Skeletal muscle tissue (tissue), 4 donors: ENCODE measurements around the gene RTP1. TPM values are rescaled to one million over a fixed set of nuclear protein-coding genes. Genes with fewer than 3 reads are reported as not detected.

Experiments
- H3K27ac ChIP-seq: one replicate; pipeline ENCODE4 v1.7.0; 2013; ENCODE audit warnings: mild to moderate bottlenecking, low read depth, low read length, inconsistent platforms
- H3K27me3 ChIP-seq, 3 donors: one replicate each; pipeline ENCODE4 v1.7.0; 2013; ENCODE audit warnings: low read length in 3 of 3; ENCODE audit not compliant: control insufficient read depth in 3 of 3, insufficient read depth in 3 of 3
- H3K36me3 ChIP-seq, 3 donors: one replicate each; pipeline ENCODE4 v1.7.0; 2013; ENCODE audit warnings: low read length in 3 of 3; ENCODE audit not compliant: control insufficient read depth in 3 of 3, insufficient read depth in 3 of 3
- H3K4me1 ChIP-seq, 3 donors: one replicate each; pipeline ENCODE4 v1.7.0; 2013; ENCODE audit warnings: low read length in 3 of 3, mild to moderate bottlenecking in 3 of 3; ENCODE audit not compliant: control insufficient read depth in 3 of 3, insufficient read depth in 3 of 3
- H3K4me3 ChIP-seq, 3 donors: one replicate each; pipeline ENCODE4 v1.7.0; 2013; ENCODE audit warnings: low read length in 3 of 3
- H3K9ac ChIP-seq, 3 donors: one replicate each; pipeline ENCODE4 v1.7.0; 2013; ENCODE audit warnings: low read length in 3 of 3, mild to moderate bottlenecking in 3 of 3, moderate library complexity in 2 of 3, low read depth in 1 of 3
- H3K9me3 ChIP-seq, 3 donors: one replicate each; pipeline ENCODE4 v1.7.0; 2013; ENCODE audit warnings: low read length in 3 of 3; ENCODE audit not compliant: control insufficient read depth in 3 of 3
- total RNA-seq: library from RNA; depleted of rRNA; stranded (reverse); fragments of >200 nt; gene quantifications from one replicate; pipeline ENCODE4 v1.2.3, GENCODE V29; 2014
- donor health status: Osteomylitis.

The RTP1 gene
- total RNA-seq, 1 donor from 2014 or later = not detected

- no peak overlapping the region for H3K4me3 ChIP-seq
- H3K36me3 ChIP-seq = no peaks in the 10 kb centered on the region
- H3K9ac ChIP-seq = no peak overlapping the region
- no peaks in the 10 kb centered on the region for H3K9me3 ChIP-seq
- H3K27me3 ChIP-seq = no peaks in the 10 kb centered on the region
- no peak overlapping the region for H3K27ac ChIP-seq
- H3K4me1 ChIP-seq = peaks cover 10 to 28% (median 28%) of the 10 kb centered on the region in 3 donors
Observed at GRCh38 chr3:187211532-187212195, 14.4 kb downstream of the RTP1 start.

GRCh38 chr3:187212196-187212545 lies 14.9 kb downstream of the RTP1 start:
- Histone ChIP-seq H3K36me3 (no peaks in the 10 kb centered on the region), H3K9me3 (no peaks in the 10 kb centered on the region), H3K9ac (no peak overlapping the region), H3K4me3 (no peak overlapping the region), H3K4me1 (peaks cover 10 to 28% (median 28%) of the 10 kb centered on the region in 3 donors), H3K27me3 (no peaks in the 10 kb centered on the region), H3K27ac (no peak overlapping the region)

GRCh38 chr3:187212705-187213104 lies 15.4 kb downstream of the RTP1 start:
- H3K27ac ChIP-seq = no peak overlapping the region
- H3K27me3 ChIP-seq = no peaks in the 10 kb centered on the region
- H3K9ac ChIP-seq = no peak overlapping the region
- no peaks in the 10 kb centered on the region for H3K36me3 ChIP-seq
- H3K4me1 ChIP-seq = peaks cover 10 to 28% (median 28%) of the 10 kb centered on the region in 3 donors
- no peaks in the 10 kb centered on the region for H3K9me3 ChIP-seq
- H3K4me3 ChIP-seq = no peak overlapping the region

- peaks cover 10 to 24% (median 22%) of the 10 kb centered on the region in 3 donors for H3K4me1 ChIP-seq
- H3K9me3 ChIP-seq = no peaks in the 10 kb centered on the region
- H3K4me3 ChIP-seq = no peak overlapping the region
- H3K9ac ChIP-seq = no peak overlapping the region
- no peaks in the 10 kb centered on the region for H3K27me3 ChIP-seq
- no peaks in the 10 kb centered on the region for H3K36me3 ChIP-seq
- no peak overlapping the region for H3K27ac ChIP-seq
Observed at GRCh38 chr3:187213616-187214015, 16.3 kb downstream of the RTP1 start.

GRCh38 chr3:187215460-187215859 lies 18.2 kb downstream of the RTP1 start:
- Histone ChIP-seq H3K9ac (no peak overlapping the region), H3K27me3 (no peaks in the 10 kb centered on the region), H3K4me3 (no peak overlapping the region), H3K27ac (no peak overlapping the region), H3K9me3 (no peaks in the 10 kb centered on the region), H3K4me1 (peaks cover 10 to 21% (median 13%) of the 10 kb centered on the region in 3 donors), H3K36me3 (no peaks in the 10 kb centered on the region)

- H3K4me1 ChIP-seq = no peaks in the 10 kb centered on the region
Observed at GRCh38 chr3:187222801-187223200, 25.5 kb downstream of the RTP1 start.

GRCh38 chr3:187223799-187224198 lies 26.5 kb downstream of the RTP1 start:
- H3K4me1 ChIP-seq = no peaks in the 10 kb centered on the region
- H3K9me3 ChIP-seq = no peaks in the 10 kb centered on the region
- H3K9ac ChIP-seq = no peak overlapping the region
- H3K4me3 ChIP-seq = no peak overlapping the region
- H3K27me3 ChIP-seq = peaks cover 0 to 2% (median 0%) of the 10 kb centered on the region in 3 donors
- no peaks in the 10 kb centered on the region for H3K36me3 ChIP-seq
- H3K27ac ChIP-seq = no peak overlapping the region

More at GRCh38 chr3:187222801-187223200, 25.5 kb downstream of the RTP1 start:
- no peak overlapping the region for H3K9ac ChIP-seq
- H3K4me3 ChIP-seq = no peak overlapping the region
- no peaks in the 10 kb centered on the region for H3K36me3 ChIP-seq
- no peaks in the 10 kb centered on the region for H3K9me3 ChIP-seq
- no peaks in the 10 kb centered on the region for H3K27me3 ChIP-seq
- no peak overlapping the region for H3K27ac ChIP-seq

GRCh38 chr3:187227658-187228258 lies 30.5 kb downstream of the RTP1 start:
- no peak overlapping the region for H3K27ac ChIP-seq
- H3K27me3 ChIP-seq = peaks cover 0 to 2% (median 0%) of the 10 kb centered on the region in 3 donors
- no peak overlapping the region for H3K4me3 ChIP-seq
- H3K4me1 ChIP-seq = no peaks in the 10 kb centered on the region
- H3K9me3 ChIP-seq = no peaks in the 10 kb centered on the region
- H3K9ac ChIP-seq = no peak overlapping the region
- no peaks in the 10 kb centered on the region for H3K36me3 ChIP-seq

GRCh38 chr3:187228740-187229139 lies 31.5 kb downstream of the RTP1 start:
- H3K36me3 ChIP-seq = no peaks in the 10 kb centered on the region
- H3K27me3 ChIP-seq = peaks cover 0 to 2% (median 0%) of the 10 kb centered on the region in 3 donors
- no peak overlapping the region for H3K27ac ChIP-seq
- H3K4me1 ChIP-seq = no peaks in the 10 kb centered on the region
- no peak overlapping the region for H3K4me3 ChIP-seq
- H3K9ac ChIP-seq = no peak overlapping the region
- H3K9me3 ChIP-seq = no peaks in the 10 kb centered on the region

GRCh38 chr3:187230011-187230410 lies 32.7 kb downstream of the RTP1 start:
- Histone ChIP-seq H3K4me3 (no peak overlapping the region), H3K9ac (no peak overlapping the region), H3K9me3 (no peaks in the 10 kb centered on the region), H3K4me1 (no peaks in the 10 kb centered on the region), H3K27me3 (peaks cover 0 to 2% (median 0%) of the 10 kb centered on the region in 3 donors), H3K36me3 (no peaks in the 10 kb centered on the region), H3K27ac (no peak overlapping the region)
